K562 (cell line): Measurements from ENCODE around the gene SLC12A1. TPM values are rescaled to one million over a fixed set of nuclear protein-coding genes. Genes with fewer than 3 reads are reported as not detected.

Experiments
- ATAC-seq: fragments of 200-7000 bp; cut with Tn5 transposase; 3 replicates; pipeline ENCODE4 v1.9.1; 2020; ENCODE audit warnings: moderate library complexity
- BruUV-seq: library from RNA; stranded (reverse); fragments of 400-500 nt; replicated peaks from 2 replicates; lab custom pipeline; 2021; lab: Mats Ljungman, UMichigan
- CTCF ChIA-PET: fragments of 300-600 bp; formaldehyde crosslinking; extraction: SDS; loops from one replicate; lab custom pipeline; 2021; ENCODE audit warnings: low intra/inter-chr PET ratio; lab: Yijun Ruan, JAX
- POLR2A ChIA-PET: fragments of 300-600, 350-650 bp; sonication (Branson Sonifier 250); formaldehyde crosslinking; extraction: SDS; loops from one replicate; lab custom pipeline; 2021; ENCODE audit warnings: antibody characterized with exemption, inconsistent platforms; lab: Yijun Ruan, JAX
- DNase-seq, 4 experiments: peaks; one replicate each; pipeline versions ENCODE4 v3.0.0 to v3.0.0-alpha.2; 2011 to 2018; ENCODE audit warnings: low spot score in 3 of 4, mixed read lengths in 3 of 4; ENCODE audit errors: extremely low read depth in 1 of 4
- FAIRE-seq: peaks from 2 replicates; lab custom pipeline; 2011; peaks lifted over from hg19 to GRCh38; lab: Jason Lieb, UNC
- H2AFZ ChIP-seq: 2 replicates; pipeline ENCODE4 v1.6.0; 2011; ENCODE audit warnings: low read depth, low read length, control low read depth, inconsistent platforms
- H3K27ac ChIP-seq: fragments of 200-600 bp; 3 replicates; pipeline ENCODE4 v1.8.0; 2011; ENCODE audit warnings: low read depth, mild to moderate bottlenecking, control low read depth, inconsistent platforms, low read length, moderate library complexity, mixed read lengths; ENCODE audit errors: extremely low read depth
- H3K27me3 ChIP-seq, 2 experiments: fragments of 300-600 bp in 1 of 2; 2 replicates in 1 of 2; 3 replicates in 1 of 2; pipeline versions ENCODE4 v1.6.0 to v1.8.0; 2011; ENCODE audit warnings: inconsistent platforms in 2 of 2, low read length in 2 of 2, mild to moderate bottlenecking in 1 of 2, mixed read lengths in 1 of 2, moderate library complexity in 1 of 2; ENCODE audit not compliant: control insufficient read depth in 2 of 2, insufficient read depth in 2 of 2
- H3K36me3 ChIP-seq: fragments of 300-600 bp; 3 replicates; pipeline ENCODE4 v1.8.0; 2011; ENCODE audit warnings: mild to moderate bottlenecking, low read length, inconsistent platforms; ENCODE audit not compliant: control insufficient read depth, insufficient read depth
- H3K4me1 ChIP-seq, 2 experiments: fragments of 200-600 bp in 1 of 2; replicated peaks in 1 of 2; 2 replicates in 1 of 2; 3 replicates in 1 of 2; pipeline versions ENCODE4 v1.5.1 to v1.8.0; 2011; ENCODE audit warnings: inconsistent platforms in 2 of 2, low read length in 2 of 2, mild to moderate bottlenecking in 1 of 2, mixed read lengths in 1 of 2, moderate library complexity in 1 of 2; ENCODE audit not compliant: control insufficient read depth in 2 of 2, insufficient read depth in 2 of 2
- H3K4me2 ChIP-seq: 2 replicates; pipeline ENCODE4 v1.6.1; 2011; ENCODE audit warnings: low read length, control low read depth, inconsistent platforms, mixed read lengths; ENCODE audit not compliant: insufficient read depth
- H3K4me3 ChIP-seq: fragments of 200-600 bp; sonication (generic), shearing (Covaris generic); 2 replicates; pipeline ENCODE4 v1.5.1; 2016; ENCODE audit warnings: control low read depth, inconsistent platforms
- H3K79me2 ChIP-seq: fragments of 200-600 bp; 3 replicates; pipeline ENCODE4 v1.8.0; 2011; ENCODE audit warnings: low read length, inconsistent platforms; ENCODE audit not compliant: control insufficient read depth, insufficient read depth
- H3K9ac ChIP-seq, 2 experiments: 2 replicates each; pipeline versions ENCODE4 v1.6.0 to v1.6.1; 2011; ENCODE audit warnings: low read depth in 2 of 2, low read length in 2 of 2, control low read depth in 1 of 2, inconsistent platforms in 1 of 2, mild to moderate bottlenecking in 1 of 2, mixed read lengths in 1 of 2; ENCODE audit not compliant: insufficient read depth in 1 of 2
- H3K9me1 ChIP-seq: one replicate; pipeline ENCODE4 v1.6.0; 2011; ENCODE audit warnings: inconsistent platforms, mild to moderate bottlenecking, low read length, moderate library complexity; ENCODE audit not compliant: control insufficient read depth, insufficient read depth
- H3K9me3 ChIP-seq: replicated peaks from 2 replicates; pipeline ENCODE4 v1.5.1; 2011; ENCODE audit warnings: low read depth, low read length, inconsistent platforms; ENCODE audit not compliant: control insufficient read depth, insufficient read depth
- H4K20me1 ChIP-seq: replicated peaks from 2 replicates; pipeline ENCODE4 v1.6.1; 2011; ENCODE audit warnings: low read length, inconsistent platforms, mixed read lengths; ENCODE audit not compliant: control insufficient read depth, insufficient read depth
- HIVEP1 ChIP-seq: fragments of 250-450 bp; sonication (Bioruptor Pico); IDR thresholded peaks from 2 replicates; pipeline ENCODE4 v1.4.0; 2020; ENCODE audit warnings: mild to moderate bottlenecking
- OTX1 ChIP-seq: fragments of 450-650 bp; formaldehyde crosslinking; IDR thresholded peaks from 2 replicates; pipeline ENCODE4 v1.4.0; 2022; ENCODE audit warnings: mild to moderate bottlenecking
- RAD21 ChIP-seq, 2 experiments: fragments of 250-450 bp in 1 of 2; fragments of 450-650 bp in 1 of 2; sonication (Bioruptor Pico) in 1 of 2; formaldehyde crosslinking in 1 of 2; IDR thresholded peaks in 1 of 2; conservative IDR thresholded peaks in 1 of 2; 2 replicates each; pipeline versions ENCODE4 v1.4.0 to v1.8.0; 2020 to 2022; ENCODE audit warnings: mild to moderate bottlenecking in 2 of 2, moderate library complexity in 1 of 2
- REST ChIP-seq, 2 experiments: fragments of 450-650 bp; formaldehyde crosslinking in 1 of 2; IDR thresholded peaks; 2 replicates each; pipeline versions ENCODE4 v1.4.0 to v1.6.1; 2014 to 2020; ENCODE audit warnings: mild to moderate bottlenecking in 2 of 2, borderline replicate concordance in 1 of 2, low read depth in 1 of 2
- SMC3 ChIP-seq: conservative IDR thresholded peaks from 2 replicates; pipeline ENCODE4 v1.6.1; 2011; ENCODE audit warnings: low read depth, low read length, improper control_type of control experiment; ENCODE audit not compliant: insufficient read depth
- ZNF146 ChIP-seq: IDR thresholded peaks from one replicate; pipeline ENCODE4 v1.6.1; 2018; ENCODE audit warnings: missing compliant biosample characterization; ENCODE audit not compliant: unreplicated experiment
- WGBS: fragments of 100-300 bp; shearing (Covaris generic); methylation state at CpG from one replicate; pipeline ENCODE4 v1.1.6; 2016; ENCODE audit warnings: low coverage, mixed read lengths; ENCODE audit not compliant: insufficient coverage; ENCODE audit errors: missing lambda C conversion rate; 5-methylcytosine and 5-hydroxymethylcytosine counted together
- in situ Hi-C: fragments of 300-500 bp; cut with MboI; formaldehyde crosslinking; loops from 4 replicates; pipeline ENCODE4 v1.15.0; 2018; ENCODE audit warnings: inconsistent platforms, mixed read lengths
- intact Hi-C: fragments of 100-400 bp; cut with micrococcal nuclease; formaldehyde crosslinking; loops from 2 replicates; pipeline ENCODE4 v1.14.2; 2022
- polyA plus RNA-seq, 8 experiments: library from polyadenylated mRNA; depleted of rRNA in 4 of 8; stranded (reverse) in 5 of 8; unstranded in 3 of 8; fragments of >200 nt; fragmentation: Nextera tagmentation in 2 of 8; fragmentation: Illumina TruSeq in 1 of 8; extraction: Ambion mirVana in 2 of 8; extraction: Trizol in 1 of 8; gene quantifications; 2 replicates each; pipeline versions ENCODE4 v1.2.1 to v1.2.3, GENCODE V29; 2011 to 2014; ENCODE audit warnings: inconsistent platforms in 1 of 8, missing spikeins in 1 of 8
- total RNA-seq, 7 experiments: library from RNA; depleted of rRNA in 6 of 7; stranded (reverse); fragments of >200 nt in 6 of 7; fragmentation: Illumina TruSeq in 2 of 7; extraction: Trizol in 2 of 7; gene quantifications; 2 replicates each; pipeline versions ENCODE4 v1.2.1 to v1.2.3, GENCODE V29; 2011 to 2021; ENCODE audit warnings: low replicate concordance in 1 of 7
- TF ChIP-seq, protein P1 (sequence below), 3 experiments: IDR thresholded peaks in 2 of 3; conservative IDR thresholded peaks in 1 of 3; 2 replicates each; pipeline ENCODE4 v1.5.1; 2011 to 2012; ENCODE audit warnings: low read length in 3 of 3, mild to moderate bottlenecking in 3 of 3, control low read depth in 2 of 3, improper control_type of control experiment in 1 of 3, inconsistent platforms in 1 of 3, low read depth in 1 of 3, mixed read lengths in 1 of 3, moderate library complexity in 1 of 3; ENCODE audit not compliant: insufficient read depth in 2 of 3

SLC12A1 gene
- total and polyA plus RNA-seq, 9 of the 15 experiments (the other 6 are each of a cell fraction or from before 2014, with no cell fraction given) = not detected

GRCh38 chr15:48285329-48286214, 79.5 kb downstream of the SLC12A1 start:
- CTCF ChIA-PET = interaction anchor here (0.6 to 1.0 kb wide), 3 partner anchors 67 to 1090 kb away, joined by 3 to 4 read pairs (median 3); no protein-coding TSS in a partner anchor
- in situ Hi-C loops (no loop called here), intact Hi-C loops (loop anchor here (5.0 kb wide), 2 partner anchors 67 to 1088 kb away; no protein-coding TSS in a partner anchor)
- H3K9ac ChIP-seq = no peak overlapping the region
- WGBS = 1% methylated on average over 14 of the region's 14 CpGs
- no peaks in the 10 kb centered on the region for H3K27me3 ChIP-seq
- H3K4me3 ChIP-seq = no peak overlapping the region
- DNase-seq (peak; percentile 49 to 72 (median 56)), FAIRE-seq (peak; percentile 90), ATAC-seq (peak; percentile 91)
- H2AFZ ChIP-seq = 0 out of 2 replicates have a peak overlapping the region, but pooled peaks have one; percentile 32
- H3K4me1 ChIP-seq = no peaks in the 10 kb centered on the region
- no peaks in the 10 kb centered on the region for H3K36me3 ChIP-seq
- no peaks in the 10 kb centered on the region for H3K9me3 ChIP-seq
- no peaks in the 10 kb centered on the region for H4K20me1 ChIP-seq
- no TSS peak for BruUV-seq
- H3K27ac ChIP-seq = no peak overlapping the region
- POLR2A ChIA-PET = interaction anchor here (0.6 to 1.1 kb wide), 2 partner anchors 10 to 661 kb away, joined by 3 to 4 read pairs; no protein-coding TSS in a partner anchor
- no peaks in the 10 kb centered on the region for H3K9me1 ChIP-seq
- no peak overlapping the region for H3K4me2 ChIP-seq
- no peaks in the 10 kb centered on the region for H3K79me2 ChIP-seq
- TF ChIP-seq RAD21 (CRISPR knock-in tag; conservative IDR thresholded peaks at IDR 0.05 in 1 of 2, IDR thresholded peaks at IDR 0.05 in 1 of 2) (peak; percentile 43 to 59; a peak in 3 of 4 replicates), OTX1 (CRISPR knock-in tag) (no peak), REST (IDR thresholded peaks at IDR 0.05; ENCODE audit: borderline replicate concordance) (0 out of 2 replicates have a peak, but pooled peaks have one; percentile 38), REST (CRISPR knock-in tag; IDR thresholded peaks at IDR 0.05; ENCODE audit: low read depth) (no peak), ZNF146 (no peak), HIVEP1 (CRISPR knock-in tag) (no peak), SMC3 (0 out of 2 replicates have a peak, but pooled peaks have one; percentile 35)
- TF ChIP-seq, protein P1, sequence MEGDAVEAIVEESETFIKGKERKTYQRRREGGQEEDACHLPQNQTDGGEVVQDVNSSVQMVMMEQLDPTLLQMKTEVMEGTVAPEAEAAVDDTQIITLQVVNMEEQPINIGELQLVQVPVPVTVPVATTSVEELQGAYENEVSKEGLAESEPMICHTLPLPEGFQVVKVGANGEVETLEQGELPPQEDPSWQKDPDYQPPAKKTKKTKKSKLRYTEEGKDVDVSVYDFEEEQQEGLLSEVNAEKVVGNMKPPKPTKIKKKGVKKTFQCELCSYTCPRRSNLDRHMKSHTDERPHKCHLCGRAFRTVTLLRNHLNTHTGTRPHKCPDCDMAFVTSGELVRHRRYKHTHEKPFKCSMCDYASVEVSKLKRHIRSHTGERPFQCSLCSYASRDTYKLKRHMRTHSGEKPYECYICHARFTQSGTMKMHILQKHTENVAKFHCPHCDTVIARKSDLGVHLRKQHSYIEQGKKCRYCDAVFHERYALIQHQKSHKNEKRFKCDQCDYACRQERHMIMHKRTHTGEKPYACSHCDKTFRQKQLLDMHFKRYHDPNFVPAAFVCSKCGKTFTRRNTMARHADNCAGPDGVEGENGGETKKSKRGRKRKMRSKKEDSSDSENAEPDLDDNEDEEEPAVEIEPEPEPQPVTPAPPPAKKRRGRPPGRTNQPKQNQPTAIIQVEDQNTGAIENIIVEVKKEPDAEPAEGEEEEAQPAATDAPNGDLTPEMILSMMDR (IDR thresholded peaks at IDR 0.05 in 2 of 3, conservative IDR thresholded peaks at IDR 0.05 in 1 of 3; ENCODE audit: insufficient read depth in 2 of 3, low read depth in 1 of 3, low read length in 3 of 3) = peak; percentile 43 to 72 (median 64); a peak in 5 of 6 replicates
